CD14-positive monocyte (primary cell): ENCODE results near the gene CYB5R4. TPM values are rescaled to one million over a fixed set of nuclear protein-coding genes. Genes with fewer than 3 reads are reported as not detected.

Source experiments
- DNase-seq, 3 donors: peaks; one replicate each; pipeline ENCODE4 v3.0.0-alpha.2; 2011 to 2022
- H2AFZ ChIP-seq: 2 replicates; pipeline ENCODE4 v1.6.0; 2012; ENCODE audit warnings: mild to moderate bottlenecking, low read depth, low read length, inconsistent platforms; ENCODE audit not compliant: insufficient read depth, poor library complexity, severe bottlenecking
- H3K27ac ChIP-seq, 2 donors: 1 replicate in 1 of 2; 2 replicates in 1 of 2; pipeline ENCODE4 v1.5.1; 2012 to 2013; ENCODE audit warnings: low read length in 2 of 2, control low read depth in 1 of 2, inconsistent platforms in 1 of 2, low read depth in 1 of 2, mild to moderate bottlenecking in 1 of 2
- H3K27me3 ChIP-seq, 2 donors: one replicate each; pipeline versions ENCODE4 v1.6.0 to v1.6.1; 2011 to 2013; ENCODE audit warnings: low read length in 2 of 2; ENCODE audit not compliant: control insufficient read depth in 2 of 2, insufficient read depth in 2 of 2
- H3K36me3 ChIP-seq, 2 donors: replicated peaks in 1 of 2; 1 replicate in 1 of 2; 2 replicates in 1 of 2; pipeline versions ENCODE4 v1.5.1 to v1.6.1; 2012 to 2013; ENCODE audit warnings: low read length in 2 of 2, control low read depth in 1 of 2, inconsistent platforms in 1 of 2, mild to moderate bottlenecking in 1 of 2; ENCODE audit not compliant: insufficient read depth in 2 of 2, control insufficient read depth in 1 of 2
- H3K4me1 ChIP-seq, 2 donors: 1 replicate in 1 of 2; 2 replicates in 1 of 2; pipeline versions ENCODE4 v1.5.1 to v1.6.1; 2012 to 2013; ENCODE audit warnings: low read length in 2 of 2, control low read depth in 1 of 2, inconsistent platforms in 1 of 2, mild to moderate bottlenecking in 1 of 2, moderate library complexity in 1 of 2; ENCODE audit not compliant: insufficient read depth in 2 of 2, control insufficient read depth in 1 of 2
- H3K4me2 ChIP-seq: replicated peaks from 2 replicates; pipeline ENCODE3; 2012; ENCODE audit warnings: low read length, moderate library complexity, mild to moderate bottlenecking; ENCODE audit not compliant: poor library complexity, severe bottlenecking; ENCODE audit errors: extremely low read depth
- H3K4me3 ChIP-seq, 3 experiments: fragments of 200-600 bp in 1 of 3; sonication (generic) in 1 of 3; replicated peaks in 1 of 3; 1 replicate in 2 of 3; 2 replicates in 1 of 3; pipeline ENCODE4 v1.5.1; 2011 to 2013; ENCODE audit warnings: low read length in 3 of 3, mild to moderate bottlenecking in 3 of 3, control low read depth in 2 of 3, low read depth in 2 of 3, inconsistent platforms in 1 of 3, moderate library complexity in 1 of 3
- H3K79me2 ChIP-seq: 2 replicates; pipeline ENCODE4 v1.6.0; 2012; ENCODE audit warnings: mild to moderate bottlenecking, control low read depth, inconsistent platforms, low read length, moderate library complexity; ENCODE audit not compliant: insufficient read depth
- H3K9ac ChIP-seq: 2 replicates; pipeline ENCODE4 v1.6.0; 2017; ENCODE audit warnings: low read length, mild to moderate bottlenecking; ENCODE audit not compliant: insufficient read depth, poor library complexity, severe bottlenecking
- H3K9me3 ChIP-seq, 2 donors: replicated peaks in 1 of 2; 1 replicate in 1 of 2; 2 replicates in 1 of 2; pipeline versions ENCODE4 v1.5.1 to v1.6.1; 2012 to 2013; ENCODE audit warnings: low read length in 2 of 2, control low read depth in 1 of 2; ENCODE audit not compliant: control insufficient read depth in 1 of 2, insufficient read depth in 1 of 2
- H4K20me1 ChIP-seq: 2 replicates; pipeline ENCODE4 v1.6.0; 2012; ENCODE audit warnings: mild to moderate bottlenecking, low read length, control low read depth, moderate library complexity; ENCODE audit not compliant: insufficient read depth
- H3K27ac Mint-ChIP-seq, 7 donors: one replicate each; pipeline ENCODE4 v1.8.0; 2020; ENCODE audit warnings: mild to moderate bottlenecking in 7 of 7, mixed read lengths in 7 of 7, moderate library complexity in 6 of 7, inconsistent platforms in 2 of 7
- H3K27me3 Mint-ChIP-seq, 3 donors: one replicate each; pipeline ENCODE4 v1.8.0; 2021 to 2022; ENCODE audit warnings: low read depth in 3 of 3, mild to moderate bottlenecking in 3 of 3, mixed read lengths in 3 of 3, moderate library complexity in 3 of 3, inconsistent platforms in 1 of 3
- H3K36me3 Mint-ChIP-seq, 2 donors: one replicate each; pipeline ENCODE4 v1.8.0; 2020; ENCODE audit warnings: mixed read lengths in 2 of 2, inconsistent platforms in 1 of 2, mild to moderate bottlenecking in 1 of 2
- H3K4me1 Mint-ChIP-seq: one replicate; pipeline ENCODE4 v1.8.0; 2020; ENCODE audit warnings: mild to moderate bottlenecking, mixed read lengths
- H3K4me3 Mint-ChIP-seq, 2 donors: one replicate each; pipeline ENCODE4 v1.8.0; 2020; ENCODE audit warnings: mild to moderate bottlenecking in 2 of 2, mixed read lengths in 2 of 2, moderate library complexity in 1 of 2
- H3K9me3 Mint-ChIP-seq, 7 donors: one replicate each; pipeline ENCODE4 v1.8.0; 2020 to 2022; ENCODE audit warnings: mixed read lengths in 7 of 7, mild to moderate bottlenecking in 6 of 7, moderate library complexity in 6 of 7, inconsistent platforms in 2 of 7
- CTCF ChIP-seq: fragments of 200-600 bp; IDR thresholded peaks from one replicate; pipeline ENCODE4 v1.8.0; 2022; ENCODE audit warnings: antibody characterized with exemption, mild to moderate bottlenecking
- WGBS: methylation state at CpG from one replicate; pipeline ENCODE4 v1.1.5; 2013; ENCODE audit warnings: missing lambda C conversion rate; ENCODE audit not compliant: insufficient coverage; 5-methylcytosine and 5-hydroxymethylcytosine counted together
- intact Hi-C, 2 donors: fragments of 100-400 bp; cut with micrococcal nuclease; formaldehyde crosslinking; loops; one replicate each; pipeline versions ENCODE4 v1.15.0 to v1.15.1; 2023
- polyA plus RNA-seq, 3 donors: library from polyadenylated mRNA; depleted of rRNA in 1 of 3; unstranded in 2 of 3; stranded (reverse) in 1 of 3; fragments of 300-500 nt in 2 of 3; fragments of >200 nt in 1 of 3; fragmentation: Illumina TruSeq in 2 of 3; gene quantifications; 1 replicate in 2 of 3; 2 replicates in 1 of 3; pipeline ENCODE4 v1.2.3, GENCODE V29; 2012 to 2021

CYB5R4 gene
- polyA plus RNA-seq, 3 donors: 30.5 to 120 (median 116) TPM

GRCh38 chr6:83976037-83976755, 116.7 kb downstream of the CYB5R4 start:
- Histone ChIP-seq H3K9ac (no peak overlapping the region), H3K4me3 (no peak overlapping the region), H3K9me3 (peaks cover 0 to 3% of the 10 kb centered on the region in 2 donors), H3K4me1 (no peaks in the 10 kb centered on the region), H3K79me2 (no peaks in the 10 kb centered on the region), H3K27ac (no peak overlapping the region), H3K36me3 (no peaks in the 10 kb centered on the region), H3K4me2 (no peak overlapping the region), H4K20me1 (no peaks in the 10 kb centered on the region), H3K27me3 (no peaks in the 10 kb centered on the region), H2AFZ (no peak overlapping the region)
- peaks cover 2 to 11% (median 5%) of the 10 kb centered on the region in 7 donors for H3K9me3 Mint-ChIP-seq
- 93% methylated on average over 3 of the region's 5 CpGs for WGBS
- no peak for DNase-seq
- H3K36me3 Mint-ChIP-seq: no peaks in the 10 kb centered on the region
- no peak for TF ChIP-seq CTCF
- no peak overlapping the region for H3K27ac Mint-ChIP-seq
- H3K4me1 Mint-ChIP-seq: no peaks in the 10 kb centered on the region
- no peak overlapping the region for H3K4me3 Mint-ChIP-seq
- H3K27me3 Mint-ChIP-seq: peaks cover 0 to 1% (median 0%) of the 10 kb centered on the region in 3 donors
- intact Hi-C loops: no loop called here

- Histone ChIP-seq H3K4me3 (no peak overlapping the region), H3K79me2 (no peaks in the 10 kb centered on the region), H3K4me2 (no peak overlapping the region), H3K36me3 (no peaks in the 10 kb centered on the region), H3K27ac (no peak overlapping the region), H4K20me1 (no peaks in the 10 kb centered on the region), H3K27me3 (no peaks in the 10 kb centered on the region), H3K9ac (no peak overlapping the region), H2AFZ (no peak overlapping the region), H3K4me1 (no peaks in the 10 kb centered on the region), H3K9me3 (no peaks in the 10 kb centered on the region)
- intact Hi-C loops: no loop called here
- no peak overlapping the region for H3K4me3 Mint-ChIP-seq
- no peaks in the 10 kb centered on the region for H3K4me1 Mint-ChIP-seq
- H3K36me3 Mint-ChIP-seq: no peaks in the 10 kb centered on the region
- H3K27me3 Mint-ChIP-seq: peaks cover 0 to 1% (median 0%) of the 10 kb centered on the region in 3 donors
- 97% methylated on average over 5 of the region's 8 CpGs for WGBS
- no peak overlapping the region for H3K27ac Mint-ChIP-seq
- peaks cover 0 to 11% (median 3%) of the 10 kb centered on the region in 7 donors for H3K9me3 Mint-ChIP-seq
- TF ChIP-seq CTCF: no peak
- no peak for DNase-seq
Measured at GRCh38 chr6:83976871-83977270, 117.4 kb downstream of the CYB5R4 start.
